A549 treated with AZD9567 at 1 μM for 4 hours (cell line): ENCODE results near the gene GDI1. TPM values are rescaled to one million over a fixed set of nuclear protein-coding genes. Genes with fewer than 3 reads are reported as not detected.

ENCODE experiments used
- total RNA-seq: library from RNA; stranded (reverse); fragments of 200-300 nt; extraction: Qiagen RNA extraction; gene quantifications from 5 replicates; pipeline ENCODE4 v1.2.3, GENCODE V29; 2022; ENCODE audit not compliant: insufficient read depth

Gene GDI1
- 99.0 to 111 TPM (median 108 TPM) in 5 replicates for total RNA-seq

GRCh38 chrX:154436983-154437752, at the start of gene GDI1:
TSS of gene GDI1 (plus strand) at chrX:154437154. CDS start at chrX:154437255, 101 bp downstream.

GRCh38 chrX:154397888-154398667, 38.9 kb upstream of the GDI1 start, which contains the start of gene RPL10:
TSS of gene RPL10 (plus strand) at chrX:154398377. CDS start at chrX:154398520, 143 bp downstream.

GRCh38 chrX:154409222-154409871, 27.6 kb upstream of the GDI1 start, which contains the start of gene DNASE1L1:
TSS of gene DNASE1L1 (minus strand) at chrX:154409254. CDS start at chrX:154405568, 3,686 bp downstream.

GRCh38 chrX:154428176-154429171, 8.5 kb upstream of the GDI1 start, which contains the start of gene ATP6AP1:
TSS of gene ATP6AP1 (plus strand) at chrX:154428677. CDS start at chrX:154428693, 16 bp downstream.

GRCh38 chrX:154443992-154444754, 7.2 kb downstream of the GDI1 start, which contains the start of gene FAM50A:
TSS of gene FAM50A (plus strand) at chrX:154444141. CDS start at chrX:154444236, 95 bp downstream.

GRCh38 chrX:154458116-154458953, 21.4 kb downstream of the GDI1 start, which contains the start of gene PLXNA3:
TSS of gene PLXNA3 (plus strand) at chrX:154458281. CDS start at chrX:154460184, 1,903 bp downstream.

GRCh38 chrX:154478728-154479622, 42.0 kb downstream of the GDI1 start, which contains the start of gene LAGE3:
TSS of gene LAGE3 (minus strand) at chrX:154479281. CDS start at chrX:154478915, 366 bp downstream.

GRCh38 chrX:154486396-154487207, 49.6 kb downstream of the GDI1 start, which contains the start of gene UBL4A:
TSS of gene UBL4A (minus strand) at chrX:154486615. CDS start at chrX:154486584, 31 bp downstream.

GRCh38 chrX:154490414-154491083, 53.6 kb downstream of the GDI1 start, which contains the start of gene SLC10A3:
TSS of gene SLC10A3 (minus strand) at chrX:154490629. CDS start at chrX:154488940, 1,689 bp downstream.

Other genes with a start within 250 kb of the GDI1 start
- gene OPN1MW2, start 217.4 kb upstream of the GDI1 start, total RNA-seq = not detected in 5 replicates
- gene OPN1MW3, start 179.6 kb upstream of the GDI1 start, total RNA-seq = not detected in 5 replicates
- gene TEX28, start 142.0 kb upstream of the GDI1 start, total RNA-seq = not detected in 5 replicates
- gene TKTL1, start 141.4 kb upstream of the GDI1 start, total RNA-seq = 0.03 to 0.06 TPM in 2 of 5 replicates, not detected in the others
- gene FLNA, start 62.5 kb upstream of the GDI1 start, total RNA-seq = 1,398 to 1,786 TPM (median 1,537 TPM) in 5 replicates
- 139 to 167 TPM (median 160 TPM) in 5 replicates for gene EMD, start 57.9 kb upstream of the GDI1 start, total RNA-seq
- 5,537 to 5,934 TPM (median 5,663 TPM) in 5 replicates for gene RPL10, start 38.8 kb upstream of the GDI1 start, total RNA-seq
- 28.0 to 33.0 TPM (median 30.2 TPM) in 5 replicates for gene DNASE1L1, start 27.9 kb upstream of the GDI1 start, total RNA-seq
- gene TAFAZZIN, start 25.6 kb upstream of the GDI1 start, total RNA-seq = 20.0 to 39.1 TPM (median 37.4 TPM) in 5 replicates
- gene ATP6AP1, start 8.5 kb upstream of the GDI1 start, total RNA-seq = 86.0 to 111 TPM (median 105 TPM) in 5 replicates
- 87.7 to 122 TPM (median 113 TPM) in 5 replicates for gene FAM50A, start 7.0 kb downstream of the GDI1 start, total RNA-seq
- 14.0 to 24.4 TPM (median 20.9 TPM) in 5 replicates for gene PLXNA3, start 21.1 kb downstream of the GDI1 start, total RNA-seq
- 47.4 to 71.3 TPM (median 68.7 TPM) in 5 replicates for gene LAGE3, start 42.1 kb downstream of the GDI1 start, total RNA-seq
- gene UBL4A, start 49.5 kb downstream of the GDI1 start, total RNA-seq = 62.5 to 67.8 TPM (median 64.3 TPM) in 5 replicates
- 43.3 to 46.5 TPM (median 44.4 TPM) in 5 replicates for gene SLC10A3, start 53.5 kb downstream of the GDI1 start, total RNA-seq
- gene FAM3A, start 79.1 kb downstream of the GDI1 start, total RNA-seq = 40.7 to 46.1 TPM (median 45.3 TPM) in 5 replicates
- gene G6PD, start 109.7 kb downstream of the GDI1 start, total RNA-seq = 1,265 to 1,646 TPM (median 1,455 TPM) in 5 replicates
- gene IKBKG, start 110.5 kb downstream of the GDI1 start, total RNA-seq = 33.2 to 47.2 TPM (median 44.4 TPM) in 5 replicates
- gene CTAG1A, start 148.0 kb downstream of the GDI1 start, total RNA-seq = 0.10 TPM in 1 of 5 replicates, not detected in the others
- gene CTAG1B, start 182.1 kb downstream of the GDI1 start, total RNA-seq = not detected in 5 replicates
- gene CTAG2, start 216.4 kb downstream of the GDI1 start, total RNA-seq = not detected in 5 replicates